NCI-H2196 treated with DMSO at 0.1 percent for 48 hours (cell line): Measurements from ENCODE around the gene ONECUT2.
"Not testable (repeated sequence)": the region's sequence is repeated elsewhere in the genome, so short reads cannot be mapped to it uniquely, and the experiment has no call there.

Experiments
- DNase-seq: peaks from one replicate; lab custom pipeline; 2025; ENCODE audit not compliant: unreplicated experiment; lab: John Stamatoyannopoulos, UW

ONECUT2 gene

GRCh38 chr18:57434536-57435494 is at the start of gene ONECUT2:
Gene ONECUT2, plus strand, starts transcription at chr18:57435374. Its CDS starts 343 bp downstream, at chr18:57435717.
- peak; percentile 95 for DNase-seq

GRCh38 chr18:57389271-57389670 is 45.9 kb upstream of the ONECUT2 start:
- no peak for DNase-seq

- no peak for DNase-seq
Observed at GRCh38 chr18:57390044-57390443, 45.1 kb upstream of the ONECUT2 start.

GRCh38 chr18:57394749-57395148 is 40.4 kb upstream of the ONECUT2 start:
- not testable (repeated sequence) for DNase-seq

- DNase-seq = not testable (repeated sequence)
Observed at GRCh38 chr18:57396831-57397230, 38.3 kb upstream of the ONECUT2 start.

GRCh38 chr18:57397440-57398132 is 37.6 kb upstream of the ONECUT2 start:
- DNase-seq = no peak

- no peak for DNase-seq
Observed at GRCh38 chr18:57404345-57404744, 30.8 kb upstream of the ONECUT2 start.

GRCh38 chr18:57409650-57410049 is 25.5 kb upstream of the ONECUT2 start:
- no peak for DNase-seq

- no peak for DNase-seq
Observed at GRCh38 chr18:57410749-57411148, 24.4 kb upstream of the ONECUT2 start.

- DNase-seq = no peak
Observed at GRCh38 chr18:57416542-57416941, 18.6 kb upstream of the ONECUT2 start.

- DNase-seq = peak; percentile 13
Observed at GRCh38 chr18:57422313-57422872, 12.8 kb upstream of the ONECUT2 start.

GRCh38 chr18:57423821-57424220 is 11.4 kb upstream of the ONECUT2 start:
- DNase-seq = no peak

GRCh38 chr18:57425096-57425495 is 10.1 kb upstream of the ONECUT2 start:
- DNase-seq = no peak

- DNase-seq = no peak
Observed at GRCh38 chr18:57426187-57426586, 9.0 kb upstream of the ONECUT2 start.

- no peak for DNase-seq
Observed at GRCh38 chr18:57427429-57428201, 7.6 kb upstream of the ONECUT2 start.

- DNase-seq = no peak
Observed at GRCh38 chr18:57428221-57429150, 6.7 kb upstream of the ONECUT2 start.

GRCh38 chr18:57429167-57430078 is 5.8 kb upstream of the ONECUT2 start:
- DNase-seq = no peak

- DNase-seq = no peak
Observed at GRCh38 chr18:57430079-57431001, 4.8 kb upstream of the ONECUT2 start.
